Right atrium auricular region (tissue), 2 donors: ENCODE data around the gene DOP1B. TPM values are rescaled to one million over a fixed set of nuclear protein-coding genes. Genes with fewer than 3 reads are reported as not detected.

Source experiments
- DNase-seq: peaks from one replicate; pipeline ENCODE4 v3.0.0-alpha.2; 2019; ENCODE audit warnings: low spot score
- H3K27ac ChIP-seq, 2 donors: fragments of 200-600 bp; sonication (generic); 1 replicate in 1 of 2; 2 replicates in 1 of 2; pipeline ENCODE4 v1.5.1; 2016 to 2019
- H3K27me3 ChIP-seq, 2 donors: fragments of 200-600 bp; sonication (generic); one replicate each; pipeline versions ENCODE4 v1.5.1 to v1.6.0; 2017 to 2019
- H3K36me3 ChIP-seq: fragments of 200-600 bp; sonication (generic); one replicate; pipeline ENCODE4 v1.5.1; 2016
- H3K4me1 ChIP-seq, 2 donors: fragments of 200-600 bp; sonication (generic); one replicate each; pipeline versions ENCODE4 v1.5.1 to v1.6.0; 2017 to 2019
- H3K4me3 ChIP-seq, 2 donors: fragments of 200-600 bp; sonication (generic); 1 replicate in 1 of 2; 2 replicates in 1 of 2; pipeline ENCODE4 v1.5.1; 2017 to 2019; ENCODE audit warnings: mild to moderate bottlenecking in 1 of 2, moderate library complexity in 1 of 2
- H3K9me3 ChIP-seq, 2 donors: fragments of 200-600 bp; sonication (generic); one replicate each; pipeline ENCODE4 v1.5.1; 2019
- CTCF ChIP-seq, 2 donors: fragments of 200-600 bp; sonication (generic); IDR thresholded peaks; one replicate each; pipeline ENCODE4 v1.5.1; 2019; ENCODE audit warnings: antibody characterized with exemption in 2 of 2
- total RNA-seq, 2 donors: library from RNA; depleted of rRNA; stranded (reverse); fragments of >200 nt; gene quantifications; one replicate each; pipeline ENCODE4 v1.1.0, GENCODE V29; 2016

Gene DOP1B
- total RNA-seq, 2 donors from 2014 or later, result 4.0 to 4.9 TPM

GRCh38 chr21:36180963-36181362, 24.3 kb downstream of the DOP1B start:
- no peaks in the 10 kb centered on the region for H3K9me3 ChIP-seq
- no peaks in the 10 kb centered on the region for H3K27me3 ChIP-seq
- no peaks in the 10 kb centered on the region for H3K4me1 ChIP-seq
- no peak for DNase-seq
- TF ChIP-seq CTCF (IDR thresholded peaks at IDR 0.05), result no peak
- no peak overlapping the region for H3K4me3 ChIP-seq
- H3K36me3 ChIP-seq, result no peaks in the 10 kb centered on the region
- H3K27ac ChIP-seq, result no peak overlapping the region

- H3K4me1 ChIP-seq, result peaks cover 0 to 9% of the 10 kb centered on the region in 2 donors
Observed at GRCh38 chr21:36183144-36183795, 26.6 kb downstream of the DOP1B start.

GRCh38 chr21:36184545-36184944, 27.9 kb downstream of the DOP1B start:
- Histone ChIP-seq H3K4me1 (peaks cover 0 to 21% of the 10 kb centered on the region in 2 donors), H3K36me3 (no peaks in the 10 kb centered on the region), H3K9me3 (no peaks in the 10 kb centered on the region), H3K27ac (no peak overlapping the region), H3K27me3 (no peaks in the 10 kb centered on the region), H3K4me3 (no peak overlapping the region)
- no peak for DNase-seq
- TF ChIP-seq CTCF (IDR thresholded peaks at IDR 0.05), result no peak

More at GRCh38 chr21:36183144-36183795, 26.6 kb downstream of the DOP1B start:
- TF ChIP-seq CTCF (IDR thresholded peaks at IDR 0.05), result no peak
- DNase-seq, result no peak
- no peak overlapping the region for H3K4me3 ChIP-seq
- H3K27ac ChIP-seq, result no peak overlapping the region
- H3K36me3 ChIP-seq, result no peaks in the 10 kb centered on the region
- no peaks in the 10 kb centered on the region for H3K27me3 ChIP-seq
- H3K9me3 ChIP-seq, result no peaks in the 10 kb centered on the region

GRCh38 chr21:36185523-36185922, 28.9 kb downstream of the DOP1B start:
- no peak overlapping the region for H3K4me3 ChIP-seq
- H3K27me3 ChIP-seq, result no peaks in the 10 kb centered on the region
- TF ChIP-seq CTCF (IDR thresholded peaks at IDR 0.05), result no peak
- H3K9me3 ChIP-seq, result no peaks in the 10 kb centered on the region
- no peak for DNase-seq
- no peak overlapping the region for H3K27ac ChIP-seq
- no peaks in the 10 kb centered on the region for H3K36me3 ChIP-seq
- H3K4me1 ChIP-seq, result peaks cover 0 to 21% of the 10 kb centered on the region in 2 donors

GRCh38 chr21:36186081-36186480, 29.5 kb downstream of the DOP1B start:
- DNase-seq, result no peak
- no peaks in the 10 kb centered on the region for H3K27me3 ChIP-seq
- peaks cover 0 to 21% of the 10 kb centered on the region in 2 donors for H3K4me1 ChIP-seq
- H3K36me3 ChIP-seq, result no peaks in the 10 kb centered on the region
- H3K4me3 ChIP-seq, result no peak overlapping the region
- H3K27ac ChIP-seq, result no peak overlapping the region
- no peaks in the 10 kb centered on the region for H3K9me3 ChIP-seq
- no peak for TF ChIP-seq CTCF (IDR thresholded peaks at IDR 0.05)
